Loucy (cell line): ENCODE data around the gene LRP2BP.

Experiments used
- EZH2phosphoT487 ChIP-seq: fragments of 200-600 bp; IDR thresholded peaks from 2 replicates; pipeline ENCODE4 v1.6.1; 2018; ENCODE audit warnings: antibody characterized with exemption, mild to moderate bottlenecking, moderate library complexity, borderline replicate concordance
- TF ChIP-seq, protein P1 (sequence below): fragments of 200-600 bp; sonication (generic); conservative IDR thresholded peaks from 2 replicates; pipeline ENCODE4 v1.5.1; 2014; ENCODE audit warnings: mild to moderate bottlenecking, antibody characterized with exemption, low read length

- TF ChIP-seq, protein P1, sequence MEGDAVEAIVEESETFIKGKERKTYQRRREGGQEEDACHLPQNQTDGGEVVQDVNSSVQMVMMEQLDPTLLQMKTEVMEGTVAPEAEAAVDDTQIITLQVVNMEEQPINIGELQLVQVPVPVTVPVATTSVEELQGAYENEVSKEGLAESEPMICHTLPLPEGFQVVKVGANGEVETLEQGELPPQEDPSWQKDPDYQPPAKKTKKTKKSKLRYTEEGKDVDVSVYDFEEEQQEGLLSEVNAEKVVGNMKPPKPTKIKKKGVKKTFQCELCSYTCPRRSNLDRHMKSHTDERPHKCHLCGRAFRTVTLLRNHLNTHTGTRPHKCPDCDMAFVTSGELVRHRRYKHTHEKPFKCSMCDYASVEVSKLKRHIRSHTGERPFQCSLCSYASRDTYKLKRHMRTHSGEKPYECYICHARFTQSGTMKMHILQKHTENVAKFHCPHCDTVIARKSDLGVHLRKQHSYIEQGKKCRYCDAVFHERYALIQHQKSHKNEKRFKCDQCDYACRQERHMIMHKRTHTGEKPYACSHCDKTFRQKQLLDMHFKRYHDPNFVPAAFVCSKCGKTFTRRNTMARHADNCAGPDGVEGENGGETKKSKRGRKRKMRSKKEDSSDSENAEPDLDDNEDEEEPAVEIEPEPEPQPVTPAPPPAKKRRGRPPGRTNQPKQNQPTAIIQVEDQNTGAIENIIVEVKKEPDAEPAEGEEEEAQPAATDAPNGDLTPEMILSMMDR = no peak
- TF ChIP-seq EZH2phosphoT487 = no peak
These were observed 10.8 kb downstream of the LRP2BP start for GRCh38 chr4:185384930-185385331.
